ENCODE measurements around the gene SPTBN1.

The SPTBN1 gene

GRCh38 chr2:54455563-54456361 lies at the start of gene SPTBN1:
SPTBN1 (plus strand) TSS chr2:54456327; CDS start chr2:54526419, 70,092 bp downstream.
- Histone ChIP-seq H3K9ac (ENCODE audit: low read length) (peak within 1 kb of the TSS; percentile 67), H3K9me3 (ENCODE audit: insufficient read depth, low read length) (no peaks in the 10 kb centered on the region), H3K4me3 (ENCODE audit: low read length) (peak within 1 kb of the TSS; percentile 93), H3K27ac (ENCODE audit: low read length) (no peak within 1 kb of the TSS), H4K20me1 (ENCODE audit: insufficient read depth, low read length) (no peaks in the 10 kb centered on the region), H3K36me3 (replicated peaks; ENCODE audit: low read depth, low read length) (no peaks in the 10 kb centered on the region), H3K4me2 (ENCODE audit: low read length) (peak within 1 kb of the TSS; percentile 92), H2AFZ (ENCODE audit: low read depth, low read length) (peak within 1 kb of the TSS; percentile 84), H3K4me1 (ENCODE audit: low read length) (peaks cover 19% of the 10 kb centered on the region), H3K27me3 (ENCODE audit: low read depth, low read length) (peaks cover 10% of the 10 kb centered on the region; the same call in 1 of the 2 replicates), H3K79me2 (ENCODE audit: low read length) (0 out of 2 replicates have a peak, but pooled peaks cover 4% of the 10 kb centered on the region)
- TF ChIP-seq, protein P1, sequence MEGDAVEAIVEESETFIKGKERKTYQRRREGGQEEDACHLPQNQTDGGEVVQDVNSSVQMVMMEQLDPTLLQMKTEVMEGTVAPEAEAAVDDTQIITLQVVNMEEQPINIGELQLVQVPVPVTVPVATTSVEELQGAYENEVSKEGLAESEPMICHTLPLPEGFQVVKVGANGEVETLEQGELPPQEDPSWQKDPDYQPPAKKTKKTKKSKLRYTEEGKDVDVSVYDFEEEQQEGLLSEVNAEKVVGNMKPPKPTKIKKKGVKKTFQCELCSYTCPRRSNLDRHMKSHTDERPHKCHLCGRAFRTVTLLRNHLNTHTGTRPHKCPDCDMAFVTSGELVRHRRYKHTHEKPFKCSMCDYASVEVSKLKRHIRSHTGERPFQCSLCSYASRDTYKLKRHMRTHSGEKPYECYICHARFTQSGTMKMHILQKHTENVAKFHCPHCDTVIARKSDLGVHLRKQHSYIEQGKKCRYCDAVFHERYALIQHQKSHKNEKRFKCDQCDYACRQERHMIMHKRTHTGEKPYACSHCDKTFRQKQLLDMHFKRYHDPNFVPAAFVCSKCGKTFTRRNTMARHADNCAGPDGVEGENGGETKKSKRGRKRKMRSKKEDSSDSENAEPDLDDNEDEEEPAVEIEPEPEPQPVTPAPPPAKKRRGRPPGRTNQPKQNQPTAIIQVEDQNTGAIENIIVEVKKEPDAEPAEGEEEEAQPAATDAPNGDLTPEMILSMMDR (IDR thresholded peaks at IDR 0.05; ENCODE audit: low read depth, low read length), result no peak
- no peak for TF ChIP-seq EZH2phosphoT487 (IDR thresholded peaks at IDR 0.05; ENCODE audit: low read depth)

DNA sequence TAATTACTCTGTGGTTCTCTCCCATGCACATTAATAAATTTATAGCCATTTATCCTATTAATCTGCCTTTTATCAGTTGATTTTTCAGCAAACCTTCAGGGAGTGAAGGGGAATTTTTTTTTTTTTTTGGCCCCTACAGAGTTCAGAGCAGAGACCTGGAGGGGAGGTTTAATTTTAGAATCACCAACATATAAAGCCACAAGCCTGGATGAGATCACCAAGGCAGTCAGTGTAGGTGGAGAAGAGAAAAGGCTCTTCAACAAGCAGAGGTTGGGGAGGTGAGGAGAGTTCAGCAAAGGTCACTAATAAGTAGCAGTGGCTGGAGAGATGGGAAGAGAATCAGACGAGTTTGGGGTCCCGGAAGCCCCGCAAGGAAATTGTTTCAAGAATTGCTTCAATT lies 48.4 kb upstream of the SPTBN1 start:
- Histone ChIP-seq H3K27me3 (ENCODE audit: low read depth, low read length) (peaks cover 10% of the 10 kb centered on the region; the same call in 1 of the 2 replicates), H3K79me2 (ENCODE audit: low read length) (no peaks in the 10 kb centered on the region)

GRCh38 chr2:54408288-54408687 lies 47.8 kb upstream of the SPTBN1 start:
- TF ChIP-seq, protein P1 (IDR thresholded peaks at IDR 0.05; ENCODE audit: low read depth, low read length), result no peak
- no peak for TF ChIP-seq EZH2phosphoT487 (IDR thresholded peaks at IDR 0.05; ENCODE audit: low read depth)
- peaks cover 10% of the 10 kb centered on the region; the same call in 1 of the 2 replicates for H3K27me3 ChIP-seq (ENCODE audit: low read depth, low read length)
- no peak overlapping the region for H3K4me2 ChIP-seq (ENCODE audit: low read length)
- no peak overlapping the region for H3K27ac ChIP-seq (ENCODE audit: low read length)
- H4K20me1 ChIP-seq (ENCODE audit: insufficient read depth, low read length), result no peaks in the 10 kb centered on the region
- no peaks in the 10 kb centered on the region for H3K9me3 ChIP-seq (ENCODE audit: insufficient read depth, low read length)
- H3K4me3 ChIP-seq (ENCODE audit: low read length), result no peak overlapping the region
- H2AFZ ChIP-seq (ENCODE audit: low read depth, low read length), result no peak overlapping the region
- peaks cover 5% of the 10 kb centered on the region for H3K4me1 ChIP-seq (ENCODE audit: low read length)
- no peak overlapping the region for H3K9ac ChIP-seq (ENCODE audit: low read length)
- H3K36me3 ChIP-seq (replicated peaks; ENCODE audit: low read depth, low read length), result no peaks in the 10 kb centered on the region
- no peaks in the 10 kb centered on the region for H3K79me2 ChIP-seq (ENCODE audit: low read length)

More for the DNA sequence above, 48.4 kb upstream of the SPTBN1 start:
- H3K4me3 ChIP-seq (ENCODE audit: low read length), result no peak overlapping the region
- H3K4me2 ChIP-seq (ENCODE audit: low read length), result no peak overlapping the region
- H3K4me1 ChIP-seq (ENCODE audit: low read length), result peaks cover 5% of the 10 kb centered on the region
- no peaks in the 10 kb centered on the region for H3K36me3 ChIP-seq (replicated peaks; ENCODE audit: low read depth, low read length)
- H2AFZ ChIP-seq (ENCODE audit: low read depth, low read length), result no peak overlapping the region
- no peak overlapping the region for H3K27ac ChIP-seq (ENCODE audit: low read length)
- no peaks in the 10 kb centered on the region for H3K9me3 ChIP-seq (ENCODE audit: insufficient read depth, low read length)
- no peak overlapping the region for H3K9ac ChIP-seq (ENCODE audit: low read length)
- no peak for TF ChIP-seq EZH2phosphoT487 (IDR thresholded peaks at IDR 0.05; ENCODE audit: low read depth)
- TF ChIP-seq, protein P1 (IDR thresholded peaks at IDR 0.05; ENCODE audit: low read depth, low read length), result no peak
- no peaks in the 10 kb centered on the region for H4K20me1 ChIP-seq (ENCODE audit: insufficient read depth, low read length)

GRCh38 chr2:54409752-54410151 lies 46.4 kb upstream of the SPTBN1 start:
- no peaks in the 10 kb centered on the region for H3K79me2 ChIP-seq (ENCODE audit: low read length)
- H3K4me1 ChIP-seq (ENCODE audit: low read length), result no peaks in the 10 kb centered on the region
- H3K9me3 ChIP-seq (ENCODE audit: insufficient read depth, low read length), result no peaks in the 10 kb centered on the region
- H4K20me1 ChIP-seq (ENCODE audit: insufficient read depth, low read length), result no peaks in the 10 kb centered on the region
- H3K36me3 ChIP-seq (replicated peaks; ENCODE audit: low read depth, low read length), result no peaks in the 10 kb centered on the region
- no peak overlapping the region for H3K4me3 ChIP-seq (ENCODE audit: low read length)
- H3K27me3 ChIP-seq (ENCODE audit: low read depth, low read length), result peaks cover 6% of the 10 kb centered on the region; the same call in 1 of the 2 replicates
- 0 out of 2 replicates have a peak overlapping the region, but pooled peaks have one; percentile 34 for H2AFZ ChIP-seq (ENCODE audit: low read depth, low read length)
- TF ChIP-seq, protein P1 (IDR thresholded peaks at IDR 0.05; ENCODE audit: low read depth, low read length), result no peak
- TF ChIP-seq EZH2phosphoT487 (IDR thresholded peaks at IDR 0.05; ENCODE audit: low read depth), result no peak
- H3K4me2 ChIP-seq (ENCODE audit: low read length), result peak overlapping the region; percentile 15; the same call in 1 of the 2 replicates
- no peak overlapping the region for H3K9ac ChIP-seq (ENCODE audit: low read length)
- H3K27ac ChIP-seq (ENCODE audit: low read length), result no peak overlapping the region
